HG03354 (cell line): ENCODE measurements around the gene SYT13.

Experiments used
- ATAC-seq: cut with Tn5 transposase; IDR thresholded peaks from one replicate; pipeline ENCODE4 v1.9.1; 2021; ENCODE audit warnings: mild to moderate bottlenecking; ENCODE audit not compliant: unreplicated experiment, poor library complexity, severe bottlenecking

Gene SYT13

GRCh38 chr11:45278714-45279113, 7.4 kb downstream of the SYT13 start:
- ATAC-seq: no peak

GRCh38 chr11:45275828-45276227, 10.3 kb downstream of the SYT13 start:
- ATAC-seq: no peak

- no peak for ATAC-seq
Measured at GRCh38 chr11:45274206-45274605, 11.9 kb downstream of the SYT13 start.

GRCh38 chr11:45273509-45273908, 12.6 kb downstream of the SYT13 start:
- no peak for ATAC-seq

GRCh38 chr11:45272701-45273100, 13.4 kb downstream of the SYT13 start:
- no peak for ATAC-seq

- no peak for ATAC-seq
Measured at GRCh38 chr11:45270946-45271716, 15.0 kb downstream of the SYT13 start.

GRCh38 chr11:45269678-45270077, 16.5 kb downstream of the SYT13 start:
- ATAC-seq: no peak

GRCh38 chr11:45267652-45268299, 18.4 kb downstream of the SYT13 start:
- ATAC-seq: no peak

GRCh38 chr11:45267052-45267451, 19.1 kb downstream of the SYT13 start:
- no peak for ATAC-seq

GRCh38 chr11:45266676-45267020, 19.5 kb downstream of the SYT13 start:
- no peak for ATAC-seq

GRCh38 chr11:45265969-45266675, 20.0 kb downstream of the SYT13 start:
- no peak for ATAC-seq

- ATAC-seq: no peak
Measured at GRCh38 chr11:45264839-45265515, 21.2 kb downstream of the SYT13 start.

- no peak for ATAC-seq
Measured at GRCh38 chr11:45263773-45264172, 22.4 kb downstream of the SYT13 start.

GRCh38 chr11:45262900-45263299, 23.2 kb downstream of the SYT13 start:
- no peak for ATAC-seq

GRCh38 chr11:45260071-45260470, 26.1 kb downstream of the SYT13 start:
- no peak for ATAC-seq

GRCh38 chr11:45259592-45259991, 26.5 kb downstream of the SYT13 start:
- ATAC-seq: no peak

GRCh38 chr11:45258982-45259530, 27.1 kb downstream of the SYT13 start:
- ATAC-seq: no peak

GRCh38 chr11:45254070-45254469, 32.1 kb downstream of the SYT13 start:
- no peak for ATAC-seq

- no peak for ATAC-seq
Measured at GRCh38 chr11:45253640-45254039, 32.5 kb downstream of the SYT13 start.

- ATAC-seq: no peak
Measured at GRCh38 chr11:45252877-45253276, 33.3 kb downstream of the SYT13 start.
